DND-41 (cell line): ENCODE results near the gene PDCD4.

Source experiments
- CTCF ChIP-seq: IDR thresholded peaks from 2 replicates; pipeline ENCODE4 v1.5.1; 2012; ENCODE audit warnings: borderline replicate concordance, low read length, moderate library complexity, mild to moderate bottlenecking; ENCODE audit not compliant: poor library complexity, severe bottlenecking; ENCODE audit errors: extremely low read depth
- EZH2 ChIP-seq: IDR thresholded peaks from 3 replicates; pipeline ENCODE4 v1.6.1; 2012; ENCODE audit warnings: borderline replicate concordance, low read depth, mild to moderate bottlenecking, moderate library complexity, low read length, inconsistent platforms; ENCODE audit not compliant: severe bottlenecking

- TF ChIP-seq CTCF: no peak
- no peak for TF ChIP-seq EZH2
Observed at GRCh38 chr10:110840923-110841428, 30.8 kb upstream of the PDCD4 start.
